Ovary (tissue), 3 donors: Measurements from ENCODE around the gene EFCAB6.

Experiments used
- EP300 ChIP-seq: sonication (generic); formaldehyde crosslinking; IDR thresholded peaks from one replicate; pipeline ENCODE4 v1.6.1; 2017; ENCODE audit warnings: antibody characterized with exemption
- POLR2A ChIP-seq: fragments of 450-650 bp; IDR thresholded peaks from one replicate; pipeline ENCODE4 v1.6.1; 2017; ENCODE audit warnings: antibody characterized with exemption, mild to moderate bottlenecking, moderate library complexity
- TF ChIP-seq, protein P1 (sequence below), 3 donors: fragments of 450-650 bp in 2 of 3; fragments of 200-600 bp in 1 of 3; IDR thresholded peaks; one replicate each; pipeline versions ENCODE4 v1.5.1 to v1.8.0; 2016 to 2022; ENCODE audit warnings: antibody characterized with exemption in 3 of 3, mild to moderate bottlenecking in 1 of 3
- donor health status: DM: no; HTN: no; CAD: no.

DNA sequence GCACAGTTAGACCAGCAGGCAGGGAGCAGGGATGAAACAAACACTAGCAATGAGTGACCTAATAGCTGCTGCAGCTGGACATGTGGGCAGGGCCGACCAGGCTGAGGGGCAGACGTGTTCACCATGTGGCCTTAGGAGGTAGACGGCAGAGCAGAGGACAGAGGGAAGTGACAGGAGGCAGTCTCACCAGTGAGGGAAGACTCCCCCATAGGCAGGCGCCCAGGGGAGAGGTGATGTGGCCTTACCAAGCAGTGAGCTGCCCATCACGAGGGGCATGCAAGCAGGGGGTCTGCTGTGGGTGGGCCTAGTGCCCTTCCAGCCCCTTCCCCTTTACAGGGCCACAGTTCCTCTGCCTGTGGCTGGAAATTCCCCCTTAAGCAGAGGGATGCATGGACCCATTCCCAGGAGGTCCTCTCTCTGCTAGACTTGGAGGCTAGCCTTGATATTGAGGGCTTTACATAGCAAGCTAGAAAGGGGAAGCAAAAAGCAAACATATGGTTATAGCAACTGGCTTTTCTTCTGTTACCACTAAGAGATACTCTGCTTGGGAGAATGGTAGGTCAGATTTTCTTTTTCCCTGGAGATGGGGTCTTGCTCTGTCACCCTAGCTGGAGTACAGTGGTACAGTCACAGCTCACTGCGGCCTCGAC, 332.7 kb downstream of the EFCAB6 start:
- no peak for TF ChIP-seq POLR2A
- TF ChIP-seq, protein P1, sequence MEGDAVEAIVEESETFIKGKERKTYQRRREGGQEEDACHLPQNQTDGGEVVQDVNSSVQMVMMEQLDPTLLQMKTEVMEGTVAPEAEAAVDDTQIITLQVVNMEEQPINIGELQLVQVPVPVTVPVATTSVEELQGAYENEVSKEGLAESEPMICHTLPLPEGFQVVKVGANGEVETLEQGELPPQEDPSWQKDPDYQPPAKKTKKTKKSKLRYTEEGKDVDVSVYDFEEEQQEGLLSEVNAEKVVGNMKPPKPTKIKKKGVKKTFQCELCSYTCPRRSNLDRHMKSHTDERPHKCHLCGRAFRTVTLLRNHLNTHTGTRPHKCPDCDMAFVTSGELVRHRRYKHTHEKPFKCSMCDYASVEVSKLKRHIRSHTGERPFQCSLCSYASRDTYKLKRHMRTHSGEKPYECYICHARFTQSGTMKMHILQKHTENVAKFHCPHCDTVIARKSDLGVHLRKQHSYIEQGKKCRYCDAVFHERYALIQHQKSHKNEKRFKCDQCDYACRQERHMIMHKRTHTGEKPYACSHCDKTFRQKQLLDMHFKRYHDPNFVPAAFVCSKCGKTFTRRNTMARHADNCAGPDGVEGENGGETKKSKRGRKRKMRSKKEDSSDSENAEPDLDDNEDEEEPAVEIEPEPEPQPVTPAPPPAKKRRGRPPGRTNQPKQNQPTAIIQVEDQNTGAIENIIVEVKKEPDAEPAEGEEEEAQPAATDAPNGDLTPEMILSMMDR (IDR thresholded peaks at IDR 0.05): no peak
- TF ChIP-seq EP300: no peak
